Smooth muscle cell (in vitro differentiated cells): ENCODE results near the gene IL17C. TPM values are rescaled to one million over a fixed set of nuclear protein-coding genes. Genes with fewer than 3 reads are reported as not detected.

Experiments
- DNase-seq: peaks from one replicate; lab custom pipeline; 2025; ENCODE audit not compliant: unreplicated experiment; lab: John Stamatoyannopoulos, UW
- H2AFZ ChIP-seq: fragments of 200-600 bp; sonication (generic); 2 replicates; pipeline ENCODE4 v1.6.0; 2016; ENCODE audit warnings: antibody characterized with exemption, low read depth, mild to moderate bottlenecking
- H3F3A ChIP-seq: fragments of 200-600 bp; sonication (generic); 2 replicates; pipeline ENCODE4 v1.6.0; 2017; ENCODE audit warnings: antibody characterized with exemption, low read depth
- H3K27ac ChIP-seq: fragments of 200-600 bp; sonication (generic); 2 replicates; pipeline ENCODE4 v1.5.1; 2016; ENCODE audit warnings: low read depth, mild to moderate bottlenecking
- H3K27me3 ChIP-seq: fragments of 200-600 bp; sonication (generic); 2 replicates; pipeline ENCODE4 v1.6.1; 2016; ENCODE audit warnings: low read depth, mild to moderate bottlenecking
- H3K36me3 ChIP-seq: fragments of 200-600 bp; sonication (generic); 2 replicates; pipeline ENCODE4 v1.5.1; 2016; ENCODE audit warnings: low read depth
- H3K4me1 ChIP-seq: fragments of 200-600 bp; sonication (generic); 2 replicates; pipeline ENCODE4 v1.5.1; 2016; ENCODE audit warnings: low read depth
- H3K4me2 ChIP-seq: fragments of 200-600 bp; sonication (generic); 2 replicates; pipeline ENCODE4 v1.6.0; 2016; ENCODE audit warnings: mild to moderate bottlenecking
- H3K4me3 ChIP-seq: fragments of 200-600 bp; sonication (generic); 2 replicates; pipeline ENCODE4 v1.5.1; 2016; ENCODE audit warnings: mild to moderate bottlenecking
- H3K79me2 ChIP-seq: fragments of 200-600 bp; sonication (generic); 2 replicates; pipeline ENCODE4 v1.6.0; 2016; ENCODE audit warnings: low read depth, mild to moderate bottlenecking
- H3K9ac ChIP-seq: fragments of 200-600 bp; sonication (generic); 2 replicates; pipeline ENCODE4 v1.6.0; 2016; ENCODE audit warnings: low read depth
- H3K9me3 ChIP-seq: fragments of 200-600 bp; sonication (generic); replicated peaks from 2 replicates; pipeline ENCODE4 v1.5.1; 2016; ENCODE audit warnings: low read depth
- H4K20me1 ChIP-seq: fragments of 200-600 bp; sonication (generic); 2 replicates; pipeline ENCODE4 v1.6.0; 2016; ENCODE audit warnings: low read depth
- WGBS: methylation state at CpG from one replicate; pipeline ENCODE4 v1.1.7; 2016; ENCODE audit warnings: low lambda C conversion rate; 5-methylcytosine and 5-hydroxymethylcytosine counted together
- polyA plus RNA-seq: library from polyadenylated mRNA; unstranded; fragments of >200 nt; fragmentation: Nextera tagmentation; extraction: Ambion mirVana; gene quantifications from 2 replicates; pipeline ENCODE4 v1.2.1, GENCODE V29; 2016
- total RNA-seq: library from RNA; depleted of rRNA; stranded (reverse); fragments of >200 nt; gene quantifications from 2 replicates; pipeline ENCODE4 v1.2.3, GENCODE V29; 2014
- TF ChIP-seq, protein P1 (sequence below): fragments of 200-600 bp; sonication (generic); IDR thresholded peaks from 2 replicates; pipeline ENCODE4 v1.5.1; 2017; ENCODE audit warnings: borderline replicate concordance, mild to moderate bottlenecking, antibody characterized with exemption; ENCODE audit not compliant: insufficient read depth, poor library complexity, severe bottlenecking

IL17C gene
- total and polyA plus RNA-seq, 2 experiments from 2014 or later: not detected

DNA sequence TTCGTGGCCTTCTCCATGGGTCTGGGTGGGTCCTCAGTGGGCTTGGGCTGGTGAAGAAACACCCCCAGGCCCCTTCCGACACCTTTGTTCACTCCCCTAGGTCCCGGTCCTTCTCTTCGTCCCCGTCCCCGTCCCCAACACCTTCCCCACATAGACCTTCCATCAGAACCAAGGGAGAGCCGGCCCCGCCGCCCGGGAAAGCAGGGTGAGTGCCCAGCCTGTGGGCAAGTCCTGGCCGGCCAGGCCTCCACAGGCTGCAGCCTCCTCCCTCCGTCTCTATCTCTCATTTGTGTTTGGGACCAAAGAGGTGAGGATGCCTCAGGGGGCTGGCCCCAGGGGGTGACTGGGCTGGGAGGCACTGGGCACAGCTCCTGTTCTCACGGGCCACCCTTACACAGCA lies 14.5 kb upstream of the IL17C start:
- no peaks in the 10 kb centered on the region for H3K9me3 ChIP-seq
- TF ChIP-seq, protein P1, sequence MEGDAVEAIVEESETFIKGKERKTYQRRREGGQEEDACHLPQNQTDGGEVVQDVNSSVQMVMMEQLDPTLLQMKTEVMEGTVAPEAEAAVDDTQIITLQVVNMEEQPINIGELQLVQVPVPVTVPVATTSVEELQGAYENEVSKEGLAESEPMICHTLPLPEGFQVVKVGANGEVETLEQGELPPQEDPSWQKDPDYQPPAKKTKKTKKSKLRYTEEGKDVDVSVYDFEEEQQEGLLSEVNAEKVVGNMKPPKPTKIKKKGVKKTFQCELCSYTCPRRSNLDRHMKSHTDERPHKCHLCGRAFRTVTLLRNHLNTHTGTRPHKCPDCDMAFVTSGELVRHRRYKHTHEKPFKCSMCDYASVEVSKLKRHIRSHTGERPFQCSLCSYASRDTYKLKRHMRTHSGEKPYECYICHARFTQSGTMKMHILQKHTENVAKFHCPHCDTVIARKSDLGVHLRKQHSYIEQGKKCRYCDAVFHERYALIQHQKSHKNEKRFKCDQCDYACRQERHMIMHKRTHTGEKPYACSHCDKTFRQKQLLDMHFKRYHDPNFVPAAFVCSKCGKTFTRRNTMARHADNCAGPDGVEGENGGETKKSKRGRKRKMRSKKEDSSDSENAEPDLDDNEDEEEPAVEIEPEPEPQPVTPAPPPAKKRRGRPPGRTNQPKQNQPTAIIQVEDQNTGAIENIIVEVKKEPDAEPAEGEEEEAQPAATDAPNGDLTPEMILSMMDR: no peak
- H2AFZ ChIP-seq: no peak overlapping the region
- no peaks in the 10 kb centered on the region for H3K36me3 ChIP-seq
- no peak overlapping the region for H3K4me2 ChIP-seq
- no peak overlapping the region for H3K4me3 ChIP-seq
- H3F3A ChIP-seq: no peaks in the 10 kb centered on the region
- H3K27me3 ChIP-seq: no peaks in the 10 kb centered on the region
- H3K9ac ChIP-seq: no peak overlapping the region
- H4K20me1 ChIP-seq: peaks cover 46% of the 10 kb centered on the region
- H3K27ac ChIP-seq: no peak overlapping the region
- over 99% methylated on average over 13 of the region's 13 CpGs for WGBS
- H3K79me2 ChIP-seq: peaks cover 3% of the 10 kb centered on the region
- no peak for DNase-seq
- no peaks in the 10 kb centered on the region for H3K4me1 ChIP-seq

DNA sequence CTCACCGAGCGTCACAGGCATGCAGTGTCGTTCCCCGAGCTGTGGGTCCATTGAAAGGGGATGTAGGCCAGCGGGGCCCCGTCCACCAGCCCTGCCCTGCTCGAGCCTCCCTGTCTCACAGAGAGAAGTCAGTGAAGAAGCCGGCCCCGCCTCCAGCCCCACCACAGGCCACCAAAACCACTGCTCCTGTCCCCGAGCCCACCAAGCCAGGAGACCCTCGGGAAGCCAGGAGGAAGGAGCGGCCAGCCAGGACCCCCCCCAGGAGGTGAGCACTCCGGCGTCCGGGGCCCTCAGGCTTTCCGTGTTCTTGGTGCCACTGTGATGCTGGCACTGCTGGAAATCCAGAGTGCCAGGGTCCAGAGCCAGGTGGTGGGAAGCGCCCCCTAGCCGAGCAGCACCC lies 13.9 kb upstream of the IL17C start:
- no peak overlapping the region for H3K4me2 ChIP-seq
- no peak for DNase-seq
- no peaks in the 10 kb centered on the region for H3F3A ChIP-seq
- TF ChIP-seq, protein P1: no peak
- no peaks in the 10 kb centered on the region for H3K9me3 ChIP-seq
- no peaks in the 10 kb centered on the region for H3K27me3 ChIP-seq
- no peaks in the 10 kb centered on the region for H3K4me1 ChIP-seq
- WGBS: 94% methylated on average over 17 of the region's 18 CpGs
- H2AFZ ChIP-seq: no peak overlapping the region
- H4K20me1 ChIP-seq: peaks cover 39% of the 10 kb centered on the region
- no peak overlapping the region for H3K27ac ChIP-seq
- H3K9ac ChIP-seq: no peak overlapping the region
- H3K36me3 ChIP-seq: no peaks in the 10 kb centered on the region
- peaks cover 3% of the 10 kb centered on the region for H3K79me2 ChIP-seq
- H3K4me3 ChIP-seq: no peak overlapping the region

DNA sequence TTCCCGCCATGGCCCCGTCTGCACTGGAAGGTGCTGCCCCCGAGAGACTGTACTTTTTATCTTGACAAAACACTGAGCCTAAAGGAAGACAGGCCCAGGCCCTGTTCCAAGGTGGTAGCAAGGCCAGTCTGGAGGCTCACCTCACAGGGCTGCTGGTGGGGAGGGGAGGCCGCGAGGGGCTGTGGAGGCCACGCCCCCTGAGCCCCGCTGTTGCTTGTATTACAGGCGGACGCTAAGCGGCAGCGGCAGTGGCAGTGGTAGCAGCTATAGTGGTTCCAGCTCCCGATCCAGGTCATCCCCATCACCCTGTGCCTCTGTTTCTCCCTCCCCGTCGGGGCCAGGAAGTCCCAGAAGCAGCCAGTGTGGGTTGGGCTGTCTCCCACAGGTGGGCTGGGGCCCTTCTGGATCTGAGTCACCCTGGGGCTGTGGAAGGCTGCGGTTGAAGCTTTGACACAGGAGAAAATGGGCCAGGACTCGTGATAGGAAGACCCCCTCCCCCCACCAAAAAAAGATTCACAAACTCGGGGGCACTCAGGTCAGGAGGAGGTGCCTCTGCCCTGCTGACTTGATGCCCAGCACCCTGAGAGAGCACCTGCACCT lies 13.3 kb upstream of the IL17C start:
- no peak for DNase-seq
- Histone ChIP-seq H3K79me2 (peaks cover 3% of the 10 kb centered on the region), H3K9ac (no peak overlapping the region), H3K9me3 (no peaks in the 10 kb centered on the region), H3F3A (no peaks in the 10 kb centered on the region), H4K20me1 (peaks cover 33% of the 10 kb centered on the region), H3K27me3 (no peaks in the 10 kb centered on the region), H3K36me3 (no peaks in the 10 kb centered on the region), H3K27ac (no peak overlapping the region), H3K4me1 (no peaks in the 10 kb centered on the region), H2AFZ (no peak overlapping the region), H3K4me3 (no peak overlapping the region), H3K4me2 (no peak overlapping the region)
- TF ChIP-seq, protein P1: no peak
- WGBS: 99% methylated on average over 17 of the region's 17 CpGs

DNA sequence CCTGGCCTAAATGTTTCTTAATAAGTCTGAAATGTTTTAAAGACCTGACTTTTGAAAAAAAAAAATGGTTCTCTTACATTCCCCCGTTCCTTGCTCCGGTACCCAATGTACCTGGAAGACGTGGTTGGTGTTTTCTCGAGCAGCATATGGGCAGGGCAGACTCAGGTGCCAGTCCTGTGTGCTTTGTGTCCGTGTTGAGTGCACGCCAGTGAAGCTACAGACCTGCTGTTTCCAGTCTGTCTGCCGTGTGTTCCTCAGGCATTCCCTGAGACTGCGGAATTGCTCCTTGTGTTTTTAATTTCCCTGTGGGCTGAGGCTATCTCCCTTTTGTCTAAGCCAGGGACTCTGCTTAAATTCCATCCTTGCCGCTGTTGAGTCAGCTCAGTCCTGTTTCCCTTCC lies 11.7 kb upstream of the IL17C start:
- Histone ChIP-seq H3K4me3 (no peak overlapping the region), H3F3A (no peaks in the 10 kb centered on the region), H2AFZ (no peak overlapping the region), H3K79me2 (no peaks in the 10 kb centered on the region), H3K9me3 (no peaks in the 10 kb centered on the region), H4K20me1 (peaks cover 18% of the 10 kb centered on the region), H3K36me3 (no peaks in the 10 kb centered on the region), H3K27ac (no peak overlapping the region), H3K4me1 (no peaks in the 10 kb centered on the region), H3K9ac (no peak overlapping the region), H3K27me3 (no peaks in the 10 kb centered on the region), H3K4me2 (no peak overlapping the region)
- 96% methylated on average over 9 of the region's 9 CpGs for WGBS
- no peak for DNase-seq
- TF ChIP-seq, protein P1: no peak
